HG03378 (cell line): ENCODE data around the gene ZNF543.
A peak's percentile ranks its signal among the peaks of the same experiment; 100 is the strongest.
"Not testable (repeated sequence)": the region's sequence is repeated elsewhere in the genome, so short reads cannot be mapped to it uniquely, and the experiment has no call there.

ENCODE experiments used
- ATAC-seq: cut with Tn5 transposase; IDR thresholded peaks from one replicate; pipeline ENCODE4 v1.9.1; 2021; ENCODE audit warnings: mild to moderate bottlenecking, moderate library complexity; ENCODE audit not compliant: unreplicated experiment

The ZNF543 gene

DNA sequence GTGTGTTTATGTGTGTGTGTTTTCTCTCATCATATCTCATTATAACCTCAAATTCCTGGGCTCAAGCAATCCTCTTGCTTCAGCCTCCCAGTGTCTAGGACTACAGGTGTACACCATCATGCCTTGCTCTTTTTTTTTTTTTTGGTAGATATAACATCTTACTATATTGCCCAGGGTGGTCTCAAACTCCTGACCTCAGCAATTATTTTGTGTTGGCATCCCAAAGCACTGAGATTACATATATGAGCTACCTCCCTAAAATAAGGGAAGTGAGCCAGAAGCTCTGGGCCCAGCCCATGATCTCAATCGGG, 448 bp upstream of the ZNF543 start:
- ATAC-seq, result peak; percentile 25

DNA sequence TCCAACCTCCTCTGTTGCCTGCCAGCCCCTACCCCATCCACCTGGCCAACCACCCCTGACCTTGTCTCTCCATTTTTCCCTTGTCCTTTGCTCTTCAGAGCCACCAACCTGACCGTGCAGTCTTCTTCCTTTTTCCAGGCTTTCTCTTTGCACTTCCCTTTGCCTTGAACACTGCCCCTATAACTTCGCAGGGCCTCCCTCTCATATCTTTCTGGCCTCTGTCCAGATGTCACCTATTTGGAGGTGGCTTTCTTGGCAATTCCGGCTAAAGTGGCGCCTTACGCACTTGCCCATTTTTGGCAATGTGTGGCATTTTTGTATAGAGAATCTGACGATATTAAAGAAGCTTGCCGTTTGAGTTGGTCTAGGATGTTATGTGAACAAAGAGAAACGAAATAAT, 844 bp downstream of the ZNF543 start:
- no peak for ATAC-seq

GRCh38 chr19:57321751-57322150, 1.5 kb downstream of the ZNF543 start:
- no peak for ATAC-seq

DNA sequence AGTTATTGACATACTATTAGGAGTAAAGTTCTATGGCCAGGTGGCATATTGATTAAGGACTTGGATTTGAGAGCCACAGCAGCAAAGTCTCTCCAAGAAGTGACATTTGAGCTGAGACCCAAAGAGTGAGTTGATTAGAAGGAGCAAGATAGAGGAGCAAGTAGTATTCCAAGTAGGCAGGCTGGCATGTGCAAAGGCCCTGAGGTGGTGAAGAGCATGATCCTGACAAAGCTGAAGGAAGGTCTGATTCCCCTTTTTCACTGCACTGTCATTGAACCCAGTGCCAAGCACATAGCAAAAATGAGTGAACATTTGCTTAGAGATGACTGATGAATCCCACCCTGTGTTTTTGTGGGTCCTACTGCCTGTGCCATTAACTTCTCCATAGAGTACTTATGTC, 4.7 kb downstream of the ZNF543 start:
- no peak for ATAC-seq

GRCh38 chr19:57327993-57328392, 7.7 kb downstream of the ZNF543 start:
- no peak for ATAC-seq

GRCh38 chr19:57334191-57334590, 13.9 kb downstream of the ZNF543 start:
- no peak for ATAC-seq

DNA sequence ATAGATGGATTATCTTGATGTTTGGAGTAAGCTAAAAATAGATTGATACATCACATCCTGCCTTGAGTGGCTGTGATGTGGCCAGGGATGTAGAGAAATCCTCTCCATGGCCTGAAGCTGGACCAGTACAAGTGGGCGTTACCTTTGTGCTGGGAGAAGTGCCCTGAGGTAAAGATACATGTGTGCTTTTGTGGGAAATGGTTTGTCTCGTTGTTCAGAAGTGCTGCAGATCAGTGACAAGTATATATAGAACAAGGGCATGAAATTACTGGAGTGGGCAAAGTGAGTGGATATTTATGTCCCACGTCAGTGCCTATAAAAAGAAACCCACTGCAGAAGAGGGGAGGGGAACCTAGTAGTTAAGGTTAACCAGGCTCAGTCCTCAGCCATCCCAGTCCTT, 18.6 kb downstream of the ZNF543 start:
- no peak for ATAC-seq

DNA sequence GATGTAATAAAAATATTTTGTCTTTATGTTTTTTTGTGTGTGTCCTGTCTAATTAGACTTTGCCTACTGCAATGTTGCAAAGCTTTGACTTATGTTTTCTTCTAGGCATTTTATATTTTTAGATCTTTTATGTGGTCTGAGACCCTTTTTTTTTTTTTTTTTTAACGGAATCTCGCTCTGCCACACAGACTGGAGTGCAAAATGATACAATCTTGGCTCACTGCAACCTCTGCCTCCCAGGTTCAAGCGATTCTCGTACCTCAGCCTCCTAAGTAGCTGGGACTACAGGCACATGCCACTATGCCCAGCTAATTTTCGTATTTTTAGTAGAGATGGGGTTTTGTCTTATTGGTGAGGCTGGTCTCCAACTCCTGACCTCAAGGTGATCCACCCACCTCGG, 22.3 kb downstream of the ZNF543 start:
- ATAC-seq, result no peak

- no peak for ATAC-seq
These were observed 27.9 kb downstream of the ZNF543 start for GRCh38 chr19:57348136-57348535.

DNA sequence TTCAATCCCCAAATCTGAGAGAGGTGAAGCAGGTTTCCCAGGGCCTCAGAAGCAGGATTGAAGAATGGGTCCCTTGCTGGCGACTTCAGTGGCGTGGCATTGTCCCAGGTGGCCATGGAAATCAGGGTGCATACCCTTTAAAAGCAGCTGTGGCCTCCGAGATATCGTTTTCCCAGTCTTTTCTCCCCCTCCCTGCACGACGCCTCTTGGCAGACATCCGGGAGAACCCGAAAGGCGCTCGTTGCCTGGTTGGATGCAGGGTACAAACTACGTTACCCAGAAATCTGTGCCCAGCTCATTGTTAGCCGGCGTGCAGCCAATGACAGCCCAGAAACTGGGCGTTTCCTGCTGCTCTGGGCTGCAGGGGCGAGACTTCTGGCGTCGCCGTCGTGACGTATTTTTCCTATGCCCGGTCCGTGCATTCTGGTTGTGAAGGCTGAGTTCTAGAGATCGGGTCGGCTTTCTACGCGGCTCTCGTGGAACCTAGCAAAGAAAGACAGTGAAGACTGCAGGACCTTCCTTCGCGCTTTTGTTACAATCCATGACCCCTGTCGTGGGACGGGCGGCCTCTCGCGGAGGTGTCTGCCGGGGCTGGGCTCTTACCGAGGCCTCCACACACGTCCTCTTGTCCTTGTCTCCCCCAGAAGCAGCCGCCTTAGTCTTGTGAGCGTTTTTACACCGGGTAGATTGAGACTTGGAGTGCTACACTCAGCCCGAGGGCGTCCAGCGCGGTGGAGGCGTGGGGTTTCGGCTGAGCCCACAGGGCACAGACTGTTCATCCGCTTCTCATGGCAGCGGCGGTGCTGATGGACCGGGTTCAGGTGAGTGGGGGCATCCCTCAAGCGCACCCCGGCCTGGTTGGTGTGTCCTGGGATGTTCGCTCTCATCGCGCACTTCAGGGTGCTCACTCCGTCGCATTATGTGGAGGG, 30.9 kb downstream of the ZNF543 start, which contains the start of gene ZNF304:
ZNF304 (plus strand) TSS at position 395 of the 929 bp plus-strand sequence; CDS start at position 789, 394 bp downstream.
- ATAC-seq, result peak; percentile 91

- ATAC-seq, result no peak
These were observed 31.6 kb downstream of the ZNF543 start for GRCh38 chr19:57351867-57352266.

GRCh38 chr19:57355916-57356315, 35.6 kb downstream of the ZNF543 start:
- ATAC-seq, result no peak

- ATAC-seq, result no peak
These were observed 37.1 kb downstream of the ZNF543 start for GRCh38 chr19:57357406-57357805.

DNA sequence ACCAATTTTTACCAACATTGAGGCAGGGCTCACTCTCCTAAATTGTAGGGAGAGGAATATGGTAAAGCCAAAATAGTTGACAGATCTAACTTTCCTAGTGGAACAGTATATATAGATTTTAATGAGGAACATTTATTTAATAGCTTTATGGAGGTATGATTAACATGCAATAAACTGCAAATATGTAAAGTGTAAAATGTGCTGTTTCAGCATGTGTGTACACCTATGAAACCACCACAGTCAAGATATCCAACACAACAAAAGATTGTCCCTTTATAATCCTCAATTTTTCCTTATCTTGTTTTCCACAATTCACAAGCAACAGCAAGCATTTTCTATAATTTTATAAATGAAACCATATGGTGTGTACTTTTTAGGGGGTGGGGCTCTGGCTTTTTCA, 39.0 kb downstream of the ZNF543 start:
- ATAC-seq, result no peak

DNA sequence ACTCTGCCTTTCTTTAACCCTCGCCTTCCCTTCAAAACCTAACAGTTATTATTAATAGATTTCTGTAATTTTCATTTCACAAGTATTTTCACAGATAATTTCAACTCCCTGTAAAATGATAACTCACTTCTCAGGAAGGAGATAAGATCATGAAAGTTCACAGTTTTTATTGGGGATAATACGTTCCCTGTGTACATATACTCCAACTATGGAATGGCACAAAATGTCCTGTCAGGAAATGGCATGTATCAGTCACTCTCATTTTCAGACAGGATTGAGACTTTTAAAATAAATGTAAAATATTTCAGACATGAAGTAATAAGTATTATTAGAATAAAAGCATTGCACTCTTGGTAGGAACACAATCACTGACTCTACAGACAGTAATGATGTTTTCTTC, 42.1 kb downstream of the ZNF543 start:
- ATAC-seq, result no peak

- ATAC-seq, result peak; percentile 92
These were observed 42.9 kb downstream of the ZNF543 start, which contains the start of the genes TRAPPC2B and ZNF547 for GRCh38 chr19:57362997-57363687. TSS of gene TRAPPC2B (plus strand) at chr19:57363551. CDS start at chr19:57364834, 1,283 bp downstream. TSS of gene ZNF547 (plus strand) at chr19:57363551. CDS start at chr19:57368556, 5,005 bp downstream.

DNA sequence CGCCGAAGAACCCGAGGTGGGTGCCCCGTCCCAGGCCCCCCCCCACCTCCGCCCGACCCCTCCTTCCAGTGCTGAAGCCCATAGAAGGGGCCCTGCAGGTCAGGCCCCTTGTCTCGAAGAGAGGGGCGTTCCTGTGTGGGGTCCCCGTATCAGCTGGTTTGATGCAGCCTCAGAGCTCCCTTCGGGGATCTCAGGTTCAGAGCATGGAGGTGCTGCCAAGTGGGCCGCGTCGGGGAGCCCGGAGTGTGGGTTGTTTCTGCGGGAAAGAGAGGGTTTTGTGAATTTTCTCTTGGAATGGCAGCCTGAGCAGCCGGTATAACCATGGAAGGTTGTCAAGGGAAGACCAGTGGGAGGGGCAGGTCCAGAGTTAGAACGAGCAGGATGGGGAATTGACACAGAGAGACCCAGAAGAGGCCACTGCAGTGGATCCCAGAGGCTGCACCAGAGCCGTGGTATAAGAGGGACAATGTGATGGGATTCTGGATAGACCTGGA, 43.5 kb downstream of the ZNF543 start:
- ATAC-seq, result peak; percentile 2

DNA sequence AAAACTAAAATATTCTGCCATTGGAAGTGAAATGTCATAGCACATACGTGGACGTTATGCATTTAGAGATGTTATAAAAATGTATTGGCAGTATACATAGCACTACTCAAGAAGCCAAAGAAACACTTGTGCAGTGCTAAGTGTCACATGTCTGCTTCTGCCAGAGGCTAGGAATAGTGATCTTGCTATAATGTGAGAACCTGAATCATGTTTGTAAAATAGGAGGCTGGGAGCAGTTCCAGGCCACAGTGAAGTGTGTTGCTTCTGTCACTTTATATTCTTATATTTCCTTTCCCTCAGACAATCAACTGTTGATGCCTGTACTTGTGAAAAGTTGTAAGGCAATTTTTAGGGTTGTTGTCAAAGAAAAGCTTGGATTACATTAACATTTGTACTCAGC, 46.5 kb downstream of the ZNF543 start:
- no peak for ATAC-seq

- no peak for ATAC-seq
These were observed 53.9 kb downstream of the ZNF543 start for GRCh38 chr19:57374179-57374578.

DNA sequence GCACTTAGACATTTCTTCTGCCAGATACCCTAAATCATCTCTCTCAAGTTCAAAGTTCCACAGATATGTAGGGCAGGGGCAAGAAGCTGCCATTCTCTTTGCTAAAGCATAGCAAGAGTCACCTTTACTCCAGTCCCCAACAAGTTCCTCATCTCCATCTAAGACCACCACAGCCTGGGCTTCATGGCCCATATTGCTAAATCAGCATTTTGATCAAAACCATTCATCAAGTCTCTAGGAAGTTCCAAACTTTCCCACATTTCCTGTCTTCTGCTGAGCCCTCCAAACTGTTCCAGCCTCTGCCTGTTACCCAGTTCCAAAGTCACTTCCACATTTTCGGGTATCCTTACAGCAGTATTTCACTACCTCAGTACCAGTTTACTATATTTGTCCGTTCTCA, 54.4 kb downstream of the ZNF543 start:
- ATAC-seq, result not testable (repeated sequence)

- no peak for ATAC-seq
These were observed 55.9 kb downstream of the ZNF543 start for GRCh38 chr19:57376151-57376550.
